ENCODE measurements around the gene EWSR1. TPM values are rescaled to one million over a fixed set of nuclear protein-coding genes. Genes with fewer than 3 reads are reported as not detected.

EWSR1 gene
- total RNA-seq, 1 experiment from 2014 or later = 462 TPM

DNA sequence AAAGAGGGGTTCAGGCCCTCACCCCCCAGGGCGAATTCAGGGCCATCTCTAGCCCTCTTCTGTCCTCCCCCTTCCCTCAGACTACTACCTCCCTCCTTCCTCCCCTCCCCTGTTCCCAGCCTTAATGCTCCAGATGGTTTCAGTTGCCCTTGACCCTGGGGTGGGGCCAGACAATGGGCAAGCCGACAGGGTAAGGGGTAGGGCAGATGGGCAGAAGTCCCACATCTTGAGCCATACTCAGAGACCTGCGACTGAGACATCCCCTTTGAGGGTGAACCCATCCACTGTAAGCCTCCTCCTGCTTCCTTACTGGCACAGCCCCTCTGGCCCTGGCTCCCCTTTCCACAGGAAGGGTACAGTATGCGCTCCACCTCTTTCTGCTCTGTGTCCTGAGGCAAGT is 2.1 kb upstream of the EWSR1 start:
- no peak overlapping the region for H2AK5ac ChIP-seq (ENCODE audit: insufficient read length, low read length)
- H3K56ac ChIP-seq (ENCODE audit: insufficient read length, low read depth, low read length) = no peak overlapping the region
- H3K36me3 Mint-ChIP-seq (ENCODE audit: insufficient read depth in 1 of 3, low read depth in 3 of 3) = peaks cover 32 to 56% (median 45%) of the 10 kb centered on the region in 3 experiments; a peak in 6 of 7 replicates
- no peak overlapping the region for H3K23ac ChIP-seq (ENCODE audit: insufficient read length, low read depth, low read length)
- peaks cover 8% of the 10 kb centered on the region for H3K4me1 ChIP-seq (ENCODE audit: insufficient read depth, low read length)
- H2BK15ac ChIP-seq (ENCODE audit: low read depth, low read length) = no peak overlapping the region
- no peaks in the 10 kb centered on the region for H3K27me3 Mint-ChIP-seq (ENCODE audit: low read depth)
- no peaks in the 10 kb centered on the region for H3K9me3 ChIP-seq (ENCODE audit: control insufficient read depth, low read depth, low read length)
- no peak overlapping the region for H3K14ac ChIP-seq (ENCODE audit: insufficient read depth, low read length)
- H4K8ac ChIP-seq (replicated peaks; ENCODE audit: insufficient read length, low read depth, low read length) = no peak overlapping the region
- H3K4me3 Mint-ChIP-seq = peak overlapping the region; percentile 92 to 93
- H4K20me1 ChIP-seq (ENCODE audit: control insufficient read depth, insufficient read depth, insufficient read length) = no peaks in the 10 kb centered on the region
- H2BK12ac ChIP-seq (ENCODE audit: insufficient read length, low read depth, low read length) = no peak overlapping the region
- DNase-seq = no peak
- no peaks in the 10 kb centered on the region for H3K27me3 ChIP-seq (ENCODE audit: insufficient read depth, low read length)
- H4K91ac ChIP-seq (ENCODE audit: insufficient read length, low read depth, low read length) = no peak overlapping the region
- no peak overlapping the region for H3K27ac ChIP-seq (ENCODE audit: insufficient read length, low read depth, low read length)
- no peak overlapping the region for H3K4ac ChIP-seq (ENCODE audit: low read depth, low read length)
- no peak overlapping the region for H3T11ph ChIP-seq (ENCODE audit: low read length)
- peak overlapping the region; percentile 96 to 100 (median 98); a peak in 4 of 7 replicates for H3K27ac Mint-ChIP-seq
- no peak overlapping the region for H2BK120ac ChIP-seq (ENCODE audit: low read depth, low read length, poor library complexity, severe bottlenecking)
- H3K4me2 ChIP-seq (ENCODE audit: insufficient read depth, insufficient read length, low read length) = peak overlapping the region; percentile 92
- no peaks in the 10 kb centered on the region for H3K79me1 ChIP-seq (ENCODE audit: insufficient read depth, low read depth, low read length, poor library complexity, severe bottlenecking)
- H3K4me1 Mint-ChIP-seq = peaks cover 25 to 33% of the 10 kb centered on the region in 2 experiments
- H3K9me3 Mint-ChIP-seq = peaks cover 0 to 4% of the 10 kb centered on the region in 2 experiments; a peak in 2 of 5 replicates
- no peak overlapping the region for H3K9ac ChIP-seq (ENCODE audit: extremely low read depth, insufficient read length, low read length)
- peaks cover 28% of the 10 kb centered on the region for H3K79me2 ChIP-seq (ENCODE audit: insufficient read depth, low read length)
- H3K23me2 ChIP-seq (ENCODE audit: insufficient read length, low read depth, low read length, poor library complexity, severe bottlenecking) = peaks cover 23% of the 10 kb centered on the region
- TF ChIP-seq CTCF (conservative IDR thresholded peaks at IDR 0.05) = no peak
- no peak overlapping the region for H2BK20ac ChIP-seq (ENCODE audit: low read depth, low read length, poor library complexity, severe bottlenecking)
- H2BK5ac ChIP-seq (ENCODE audit: insufficient read length, low read length) = no peak overlapping the region
- H2AFZ ChIP-seq (ENCODE audit: low read length) = no peak overlapping the region
- H4K5ac ChIP-seq (ENCODE audit: insufficient read length, low read depth, low read length) = no peak overlapping the region
- H3K18ac ChIP-seq (ENCODE audit: insufficient read length, low read depth, low read length) = no peak overlapping the region
- WGBS (ENCODE audit: extremely low coverage, insufficient read length, low lambda C conversion rate) = no CpG with 5 or more reads among the region's 4 CpGs
